PC-3 (cell line): Measurements from ENCODE around the gene LEPR. TPM values are rescaled to one million over a fixed set of nuclear protein-coding genes. Genes with fewer than 3 reads are reported as not detected.

ENCODE experiments used
- ATAC-seq: fragments of 200-7000 bp; cut with Tn5 transposase; 2 replicates; pipeline ENCODE4 v1.9.1; 2020; ENCODE audit warnings: mild to moderate bottlenecking, moderate library complexity
- BruUV-seq: library from RNA; stranded (reverse); fragments of 400-500 nt; replicated peaks from 2 replicates; lab custom pipeline; 2021; lab: Mats Ljungman, UMichigan
- CTCF ChIA-PET: fragments of 300-600 bp; sonication (Branson Sonifier 250); formaldehyde crosslinking; loops from one replicate; lab custom pipeline; 2022; ENCODE audit warnings: antibody characterized with exemption; lab: Charles Lee
- POLR2A ChIA-PET: fragments of 300-600 bp; sonication (Branson Sonifier 250); formaldehyde crosslinking; loops from one replicate; lab custom pipeline; 2022; ENCODE audit warnings: antibody characterized with exemption; ENCODE audit not compliant: unreplicated experiment; lab: Charles Lee
- DNase-seq: peaks from one replicate; pipeline ENCODE4 v3.0.0-alpha.2; 2015
- H2AFZ ChIP-seq: fragments of 300-600 bp; sonication (generic); 2 replicates; pipeline ENCODE4 v1.6.0; 2016; ENCODE audit warnings: antibody characterized with exemption, low read length
- H3F3A ChIP-seq: fragments of 300-600 bp; sonication (generic); one replicate; pipeline ENCODE4 v1.6.0; 2017; ENCODE audit warnings: antibody characterized with exemption, low read length, control low read depth, mild to moderate bottlenecking; ENCODE audit not compliant: unreplicated experiment
- H3K27ac ChIP-seq: fragments of 300-600 bp; sonication (generic); 2 replicates; pipeline ENCODE4 v1.5.1; 2016; ENCODE audit warnings: mild to moderate bottlenecking, low read length
- H3K27me3 ChIP-seq: fragments of 300-600 bp; sonication (generic); 2 replicates; pipeline ENCODE4 v1.6.1; 2016; ENCODE audit warnings: low read length, mixed read lengths
- H3K36me3 ChIP-seq: fragments of 300-600 bp; sonication (generic); 2 replicates; pipeline ENCODE4 v1.6.1; 2016; ENCODE audit warnings: low read depth, mixed run types, low read length, mixed read lengths
- H3K4me1 ChIP-seq: fragments of 300-600 bp; sonication (generic); 2 replicates; pipeline ENCODE4 v1.5.1; 2016; ENCODE audit warnings: low read length; ENCODE audit not compliant: insufficient read depth
- H3K4me2 ChIP-seq: fragments of 300-600 bp; sonication (generic); 2 replicates; pipeline ENCODE4 v1.6.0; 2016; ENCODE audit warnings: low read length
- H3K4me3 ChIP-seq: fragments of 300-600 bp; sonication (generic); 2 replicates; pipeline ENCODE4 v1.5.1; 2016; ENCODE audit warnings: mild to moderate bottlenecking, low read length, mixed read lengths
- H3K79me2 ChIP-seq: fragments of 300-600 bp; sonication (generic); 2 replicates; pipeline ENCODE4 v1.6.1; 2017; ENCODE audit warnings: low read length, mixed read lengths
- H3K9ac ChIP-seq: fragments of 300-600 bp; sonication (generic); 2 replicates; pipeline ENCODE4 v1.6.0; 2016; ENCODE audit warnings: mild to moderate bottlenecking, low read length
- H3K9me2 ChIP-seq: fragments of 300-600 bp; sonication (generic); replicated peaks from 2 replicates; pipeline ENCODE4 v1.6.1; 2016; ENCODE audit warnings: mixed run types, low read length, mixed read lengths
- H3K9me3 ChIP-seq: fragments of 300-600 bp; sonication (generic); 2 replicates; pipeline ENCODE4 v1.6.1; 2016; ENCODE audit warnings: low read length, mixed read lengths
- H4K20me1 ChIP-seq: fragments of 300-600 bp; sonication (generic); 2 replicates; pipeline ENCODE4 v1.6.1; 2016; ENCODE audit warnings: low read length, mixed read lengths
- CTCF ChIP-seq: fragments of 300-600 bp; sonication (generic); conservative IDR thresholded peaks from 2 replicates; pipeline ENCODE4 v1.5.1; 2017; ENCODE audit warnings: antibody characterized with exemption, low read depth, mild to moderate bottlenecking, low read length
- EZH2 ChIP-seq: fragments of 300-600 bp; sonication (generic); IDR thresholded peaks from one replicate; pipeline ENCODE4 v1.6.1; 2017; ENCODE audit warnings: antibody characterized with exemption, mild to moderate bottlenecking, low read length; ENCODE audit not compliant: unreplicated experiment
- EZH2phosphoT487 ChIP-seq: fragments of 300-600 bp; sonication (generic); IDR thresholded peaks from 2 replicates; pipeline ENCODE4 v1.6.1; 2018; ENCODE audit warnings: mild to moderate bottlenecking, antibody characterized with exemption, low read length, borderline replicate concordance
- intact Hi-C: fragments of 100-400 bp; cut with micrococcal nuclease; formaldehyde crosslinking; loops from 2 replicates; pipeline ENCODE4 v1.9.0; 2023
- total RNA-seq: library from RNA; depleted of rRNA; stranded (reverse); fragments of >200 nt; gene quantifications from 2 replicates; pipeline ENCODE4 v1.2.3, GENCODE V29; 2014

The LEPR gene
- total RNA-seq, 1 experiment from 2014 or later = not detected

GRCh38 chr1:65440322-65440900 lies 19.9 kb downstream of the LEPR start:
- no peak overlapping the region for H3K27ac ChIP-seq
- no peak overlapping the region for H3K4me3 ChIP-seq
- H4K20me1 ChIP-seq = no peaks in the 10 kb centered on the region
- ChIA-PET CTCF (no interaction called here), POLR2A (interaction anchor here (0.7 kb wide), 1 partner anchor 10 kb away, joined by 38 read pairs; no protein-coding TSS in a partner anchor)
- H3F3A ChIP-seq = no peaks in the 10 kb centered on the region
- H3K4me2 ChIP-seq = no peak overlapping the region
- ATAC-seq (no peak), DNase-seq (no peak)
- H3K9me3 ChIP-seq = no peaks in the 10 kb centered on the region
- intact Hi-C loops = no loop called here
- H3K9ac ChIP-seq = no peak overlapping the region
- H3K27me3 ChIP-seq = peaks cover 5% of the 10 kb centered on the region; the same call in 1 of the 2 replicates
- no peaks in the 10 kb centered on the region for H3K79me2 ChIP-seq
- no peak overlapping the region for H2AFZ ChIP-seq
- H3K9me2 ChIP-seq = no peaks in the 10 kb centered on the region
- BruUV-seq = no TSS peak
- H3K4me1 ChIP-seq = no peaks in the 10 kb centered on the region
- no peak for TF ChIP-seq CTCF
- no peak for TF ChIP-seq EZH2
- no peak for TF ChIP-seq EZH2phosphoT487
- no peaks in the 10 kb centered on the region for H3K36me3 ChIP-seq

DNA sequence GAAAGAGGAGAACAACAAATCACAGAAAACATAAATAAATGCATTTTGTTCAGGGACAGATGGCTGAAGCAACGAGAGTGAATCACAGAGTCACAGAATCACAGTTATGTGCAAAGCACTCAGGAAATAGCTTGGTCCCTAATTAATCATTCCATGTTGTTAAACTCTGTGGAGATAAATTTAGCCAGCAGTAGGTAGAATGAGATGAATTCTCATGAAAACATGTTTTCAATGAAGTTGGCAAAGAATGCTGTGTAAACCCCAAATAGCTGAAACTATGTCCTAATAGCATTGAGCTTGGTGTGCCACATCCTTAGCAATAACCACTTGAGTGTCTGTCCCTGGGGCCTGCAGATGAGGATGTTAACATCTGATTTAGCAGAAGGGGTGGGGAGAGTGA lies 20.4 kb downstream of the LEPR start:
- H2AFZ ChIP-seq = no peak overlapping the region
- ChIA-PET POLR2A (interaction anchor here (0.7 kb wide), 1 partner anchor 9 kb away, joined by 3 read pairs; no protein-coding TSS in a partner anchor), CTCF (no interaction called here)

More for the DNA sequence above, 20.4 kb downstream of the LEPR start:
- Histone ChIP-seq H4K20me1 (no peaks in the 10 kb centered on the region), H3K4me2 (no peak overlapping the region), H3K4me3 (no peak overlapping the region), H3K4me1 (no peaks in the 10 kb centered on the region), H3K9me3 (no peaks in the 10 kb centered on the region), H3F3A (no peaks in the 10 kb centered on the region), H3K9me2 (no peaks in the 10 kb centered on the region), H3K79me2 (no peaks in the 10 kb centered on the region), H3K9ac (no peak overlapping the region), H3K27ac (no peak overlapping the region), H3K36me3 (no peaks in the 10 kb centered on the region), H3K27me3 (peaks cover 5% of the 10 kb centered on the region; the same call in 1 of the 2 replicates)
- DNase-seq (no peak), ATAC-seq (no peak)
- no TSS peak for BruUV-seq
- intact Hi-C loops = no loop called here
- TF ChIP-seq EZH2phosphoT487 (no peak), EZH2 (no peak), CTCF (no peak)
